ENCODE measurements around the gene WDR19.

GRCh38 chr4:39231660-39232059 is 49.3 kb downstream of the WDR19 start:
- TF ChIP-seq CTCF (conservative IDR thresholded peaks at IDR 0.05; ENCODE audit: low read depth, low read length) (no peak), RAD21 (IDR thresholded peaks at IDR 0.05; ENCODE audit: low read length) (no peak), USF2 (IDR thresholded peaks at IDR 0.05; ENCODE audit: low read depth, low read length) (no peak), POLR2A (IDR thresholded peaks at IDR 0.05; ENCODE audit: low read depth, low read length) (no peak)

Data from IMR-90 (cell line).